HG02623 (cell line): Measurements from ENCODE around the gene NUP205.
"Not testable (repeated sequence)": the region's sequence is repeated elsewhere in the genome, so short reads cannot be mapped to it uniquely, and the experiment has no call there.

Experiments
- ATAC-seq: cut with Tn5 transposase; IDR thresholded peaks from one replicate; pipeline ENCODE4 v1.9.1; 2021; ENCODE audit warnings: moderate library complexity; ENCODE audit not compliant: unreplicated experiment

Gene NUP205

DNA sequence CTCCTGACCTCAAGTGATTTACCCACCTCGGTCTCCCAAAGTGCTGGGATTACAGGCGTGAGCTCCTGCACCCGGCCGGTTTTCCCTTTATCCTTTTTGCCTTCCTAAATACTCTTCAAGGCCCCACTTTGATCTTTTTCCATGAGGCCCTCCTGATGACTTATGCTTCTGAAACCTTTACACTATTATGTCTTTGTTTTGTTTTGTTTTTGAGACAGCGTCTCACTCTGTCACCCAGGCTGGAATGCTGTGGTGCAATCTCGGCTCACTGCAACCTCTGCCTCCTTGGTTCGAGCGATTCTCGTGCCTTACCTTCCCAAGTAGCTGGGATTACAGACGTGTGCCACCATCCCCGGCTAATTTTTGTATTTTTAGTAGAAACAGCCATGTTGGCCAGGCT is 108.4 kb downstream of the NUP205 start:
- no peak for ATAC-seq

DNA sequence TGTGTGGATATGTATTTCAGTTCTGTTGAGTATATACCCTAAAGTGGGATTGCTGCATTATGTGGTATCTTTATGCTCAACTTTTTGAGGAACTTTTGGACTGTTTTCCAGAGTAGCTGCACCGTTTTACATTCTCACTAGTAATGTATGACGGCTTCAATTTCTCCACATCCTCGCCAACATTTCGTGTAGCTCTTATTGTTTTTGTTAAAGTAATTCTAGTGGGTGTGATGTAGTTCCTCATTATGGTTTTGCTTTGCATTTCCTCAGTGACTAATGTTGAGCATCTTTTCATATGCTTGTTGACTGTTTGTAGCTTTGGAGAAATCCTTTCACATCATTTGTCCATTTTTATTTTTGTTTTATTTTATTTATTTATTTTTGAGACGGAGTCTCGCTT is 109.1 kb downstream of the NUP205 start:
- no peak for ATAC-seq

DNA sequence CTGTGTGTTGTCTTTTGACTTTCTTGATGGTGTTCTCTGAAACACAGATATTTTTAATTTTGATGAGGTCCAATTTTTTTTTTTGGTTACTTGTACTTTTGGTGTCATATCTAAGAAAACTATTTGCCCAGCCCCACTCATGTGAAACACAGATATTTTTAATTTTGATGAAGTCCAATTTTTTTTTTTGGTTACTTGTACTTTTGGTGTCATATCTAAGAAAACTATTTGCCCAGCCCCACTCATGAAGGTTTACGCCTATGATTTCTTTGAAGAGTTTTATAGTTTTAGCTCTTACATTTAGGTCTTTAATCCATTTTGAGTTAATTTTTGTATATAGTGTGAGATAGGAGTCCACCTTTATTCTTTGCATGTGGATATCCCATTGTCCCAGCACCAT is 109.9 kb downstream of the NUP205 start:
- not testable (repeated sequence) for ATAC-seq

DNA sequence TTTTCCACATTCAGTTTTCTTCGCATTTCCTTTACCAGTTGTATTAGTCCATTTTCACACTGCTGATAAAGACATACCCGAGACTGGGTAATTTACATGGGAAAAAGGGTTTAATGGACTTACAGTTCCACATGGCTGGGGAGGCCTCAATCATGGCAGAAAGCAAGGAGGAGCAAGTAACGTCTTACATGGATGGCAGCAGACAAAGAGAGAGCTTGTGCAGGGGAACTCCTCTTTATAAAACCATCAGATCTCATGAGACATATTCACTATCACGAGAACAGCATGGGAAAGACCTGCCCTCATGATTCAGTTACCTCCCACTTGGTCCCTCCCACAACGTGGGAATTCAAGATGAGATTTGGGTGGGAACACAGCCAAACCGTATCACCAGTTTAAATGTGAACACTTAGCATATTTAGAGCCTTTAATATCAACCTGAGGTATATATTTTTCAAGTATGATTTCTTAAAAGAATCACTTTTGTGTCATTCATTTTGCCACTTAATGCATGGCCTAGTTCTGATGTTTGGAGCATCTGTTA is 111.2 kb downstream of the NUP205 start:
- ATAC-seq = not testable (repeated sequence)

DNA sequence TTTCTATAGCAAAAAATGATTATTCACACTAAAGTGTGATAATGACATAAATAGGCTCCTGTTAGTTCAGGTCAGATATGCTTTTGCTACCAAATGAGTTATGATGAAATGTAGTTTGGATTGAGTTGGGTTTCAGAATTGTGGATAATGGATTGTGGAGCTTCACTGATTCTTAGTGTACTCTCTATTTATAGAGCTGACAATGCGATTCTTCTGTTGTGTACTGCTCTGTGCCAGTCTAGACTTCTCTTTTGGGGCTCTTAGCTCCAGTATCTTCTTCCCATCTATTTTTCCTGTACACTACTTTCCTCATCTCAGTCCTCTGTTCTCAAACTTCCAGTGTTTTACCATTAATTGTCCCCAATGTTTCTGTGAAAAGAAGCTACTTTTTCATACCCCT is 112.1 kb downstream of the NUP205 start:
- ATAC-seq = no peak

DNA sequence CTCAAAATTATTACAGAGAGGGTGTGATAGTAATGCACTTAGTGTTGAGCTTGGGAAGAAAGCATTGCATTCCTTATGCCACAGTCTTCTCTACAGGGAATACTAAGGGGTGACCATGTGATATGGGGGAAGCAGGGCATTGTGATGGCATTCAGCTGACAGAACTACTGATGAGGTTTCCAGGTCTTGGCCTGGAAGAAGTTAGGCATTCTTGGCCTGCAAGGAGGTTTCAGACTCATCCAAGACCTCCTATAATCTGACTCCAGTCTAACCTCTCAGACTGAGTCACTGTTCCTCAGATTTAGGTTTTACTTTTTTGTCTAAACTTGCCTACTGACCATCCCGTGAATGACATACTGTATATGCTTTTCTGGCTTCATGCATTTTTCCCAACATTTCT is 112.5 kb downstream of the NUP205 start:
- ATAC-seq = no peak

DNA sequence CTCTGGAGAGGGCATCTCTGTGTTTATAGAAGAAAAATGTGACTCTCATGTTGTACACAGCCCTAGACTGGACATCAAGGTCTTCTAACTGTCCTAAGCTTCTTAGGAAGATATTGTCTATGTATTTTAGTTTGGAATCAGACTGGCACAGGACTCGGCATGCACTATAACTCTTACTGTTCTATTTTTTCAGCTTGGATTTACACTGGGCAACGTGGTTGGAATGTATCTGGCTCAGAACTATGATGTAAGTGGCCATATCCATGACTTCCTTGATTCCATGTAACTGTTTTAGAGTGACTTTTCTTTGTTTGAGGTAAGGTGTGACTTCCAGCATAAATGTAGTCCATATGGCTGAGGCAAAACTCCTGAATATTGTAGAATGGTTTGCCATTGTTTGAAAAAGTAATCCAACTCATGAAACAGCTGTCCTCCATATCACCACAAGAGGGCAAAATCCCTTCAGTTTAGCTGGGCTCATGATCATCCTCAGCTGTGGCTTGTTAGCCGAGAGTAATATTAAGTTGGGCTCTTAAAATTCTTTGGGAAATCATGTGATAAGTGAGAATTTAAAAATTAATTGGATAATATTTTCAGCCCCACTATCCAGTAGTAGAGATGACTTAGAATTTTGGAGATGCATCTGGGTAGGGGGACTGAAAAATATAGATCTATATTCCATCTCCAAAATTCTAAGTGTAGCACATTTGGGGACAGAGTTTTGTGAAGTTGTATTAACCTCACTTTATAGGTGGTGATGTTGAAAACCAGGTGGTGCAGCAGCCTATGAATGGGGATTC is 115.0 kb downstream of the NUP205 start:
- ATAC-seq = peak; percentile 81

DNA sequence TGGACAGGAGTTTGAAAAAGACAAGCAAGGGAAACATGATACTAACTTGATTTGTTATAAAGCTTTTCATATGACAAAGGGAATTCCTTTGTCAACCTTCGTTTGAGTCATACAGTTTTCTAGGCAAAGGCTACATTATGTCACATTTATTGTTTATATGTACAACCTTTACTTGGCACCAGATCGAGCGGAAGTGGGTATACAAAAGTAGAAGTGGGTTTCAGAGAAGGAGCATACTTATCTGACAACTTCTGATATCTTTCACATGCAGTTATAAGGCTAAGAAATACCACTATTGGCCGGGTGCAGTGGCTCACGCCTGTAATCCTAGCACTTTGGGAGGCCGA is 115.6 kb downstream of the NUP205 start:
- ATAC-seq = no peak

DNA sequence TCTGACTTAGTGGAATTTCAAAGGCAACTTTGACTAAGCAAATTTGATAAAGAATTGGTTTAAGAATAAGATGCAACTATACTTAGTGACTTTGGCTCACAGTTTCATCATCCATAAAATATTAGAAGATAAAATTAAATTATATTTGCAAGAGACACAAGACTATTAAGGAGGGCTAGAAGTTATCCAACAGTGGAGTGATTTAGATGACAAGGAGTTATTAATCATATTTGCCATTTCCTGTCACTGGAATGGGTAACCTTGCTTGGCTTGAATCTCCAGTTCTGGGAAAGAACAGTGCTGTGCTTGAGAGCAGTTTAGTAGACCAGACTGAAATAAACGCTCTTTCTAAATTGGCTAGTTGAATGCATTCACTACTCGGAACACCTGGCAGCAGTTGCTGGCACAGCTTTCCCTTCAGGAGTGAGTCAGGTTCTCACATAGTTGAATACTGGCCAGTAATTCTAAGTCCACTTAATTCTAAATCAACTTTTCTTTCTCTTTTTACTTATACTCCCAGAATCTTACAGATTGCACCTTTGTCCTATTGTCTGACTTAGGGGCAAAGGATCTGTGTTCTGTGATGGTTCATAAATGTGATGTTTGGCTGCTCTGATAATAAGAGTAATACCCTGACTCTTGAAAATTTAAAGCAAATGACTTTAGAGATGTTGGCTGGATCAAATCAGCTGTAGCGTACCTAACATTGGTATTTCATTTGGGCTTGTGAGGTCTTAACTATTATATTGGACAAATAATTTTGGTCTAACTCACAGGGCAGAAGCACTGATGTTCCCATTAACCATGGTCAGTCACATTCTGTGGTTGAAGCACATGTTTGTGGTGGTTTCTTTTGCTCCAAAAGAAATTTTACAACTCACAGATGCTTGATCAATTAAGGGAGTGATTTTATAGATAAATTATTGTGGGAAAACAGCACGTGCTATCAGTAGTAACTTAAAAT is 121.2 kb downstream of the NUP205 start:
- no peak for ATAC-seq

DNA sequence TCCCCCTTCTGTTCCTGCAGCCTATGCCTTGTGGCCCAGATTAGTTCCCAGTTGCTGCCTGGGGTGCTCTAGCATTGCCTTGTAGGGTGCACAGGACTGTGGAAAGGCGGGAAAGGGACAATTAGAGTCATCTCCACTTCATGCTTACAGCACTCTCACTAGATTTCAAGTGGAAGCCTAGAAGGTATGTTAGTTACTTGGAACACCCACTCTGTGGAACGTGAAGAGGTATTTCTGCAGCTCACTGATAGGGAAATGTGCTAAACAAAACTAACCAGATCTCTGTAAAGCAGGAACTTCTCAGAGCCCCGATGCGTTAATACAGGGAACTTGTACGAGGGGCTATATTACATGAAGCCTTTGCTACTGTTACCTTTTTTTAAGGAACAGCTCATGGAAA is 124.0 kb downstream of the NUP205 start:
- ATAC-seq = no peak

DNA sequence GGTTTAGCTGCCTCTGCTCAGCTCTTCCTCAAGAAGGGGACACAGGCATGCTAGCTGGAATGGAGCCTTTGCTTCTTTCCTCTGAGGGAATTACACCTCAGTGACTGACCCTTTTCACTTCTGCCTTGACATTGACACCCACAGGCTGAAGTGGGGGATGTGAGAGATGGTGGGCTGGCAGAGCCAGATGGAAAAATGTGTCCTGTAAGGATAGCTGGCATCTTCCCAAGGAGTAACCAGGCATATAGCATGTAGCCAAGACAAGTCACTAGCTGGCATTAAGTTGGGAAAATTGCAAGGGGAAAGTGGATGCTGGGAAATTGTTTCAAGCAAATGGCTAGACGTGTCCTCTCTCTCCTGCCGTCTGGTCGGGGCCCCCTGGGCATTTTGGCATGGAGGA is 124.5 kb downstream of the NUP205 start:
- ATAC-seq = no peak

DNA sequence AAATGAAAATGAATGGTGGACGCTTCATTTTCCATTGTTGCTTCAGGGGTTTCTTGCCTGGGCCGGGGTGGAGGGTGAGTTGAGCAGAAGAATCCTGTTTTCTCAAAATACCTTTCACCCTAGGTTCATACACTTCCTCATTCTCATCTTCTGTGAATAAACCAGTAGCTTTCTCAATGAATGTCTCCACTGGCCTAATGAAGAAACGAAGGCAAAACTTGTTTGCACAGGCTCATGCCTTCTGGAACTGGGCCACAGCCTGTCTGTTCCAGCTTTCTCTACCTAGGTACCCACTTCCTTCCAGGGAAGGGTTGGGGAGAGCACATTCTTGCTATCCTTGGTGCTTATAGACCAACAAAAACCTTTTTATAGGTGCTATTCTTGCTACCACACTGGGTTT is 125.9 kb downstream of the NUP205 start:
- no peak for ATAC-seq

DNA sequence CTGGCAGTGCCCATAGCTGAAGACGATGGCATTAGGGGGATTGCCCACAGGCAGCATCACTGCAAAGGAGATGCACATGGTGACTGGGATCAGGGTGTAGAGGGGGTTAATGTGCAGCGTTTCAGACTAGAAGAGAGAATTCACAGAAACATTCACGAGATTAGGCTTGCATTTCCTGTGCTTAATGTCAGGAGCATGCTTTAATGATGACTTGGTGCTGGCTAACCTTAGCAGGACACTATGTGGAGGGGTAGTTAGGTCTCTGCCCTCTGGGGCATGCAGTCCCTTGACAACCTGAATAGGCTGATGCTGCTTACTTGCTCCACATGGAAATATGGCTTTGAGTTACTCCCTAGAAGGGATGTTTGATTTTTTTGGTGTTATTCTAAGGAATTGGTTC is 126.4 kb downstream of the NUP205 start:
- ATAC-seq = no peak

DNA sequence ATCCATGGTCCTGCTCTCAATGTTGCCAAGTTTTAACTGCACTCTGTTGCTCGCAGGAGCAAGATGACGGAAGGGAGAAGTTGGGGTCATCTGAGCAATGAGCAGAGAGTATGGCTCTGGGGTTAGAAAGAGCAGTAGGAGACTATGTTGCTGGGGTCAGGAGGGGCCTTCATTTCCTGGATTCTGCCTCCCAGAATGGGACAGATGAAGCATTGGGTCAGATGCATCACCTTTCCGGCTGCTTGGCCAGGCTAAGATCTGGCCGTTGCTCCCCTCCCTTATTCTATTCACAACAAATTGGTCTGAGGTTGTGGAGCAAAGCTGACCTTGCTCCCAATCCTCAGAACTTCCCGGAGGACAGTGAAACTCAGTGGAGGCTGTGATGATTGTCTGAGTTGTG is 127.0 kb downstream of the NUP205 start:
- no peak for ATAC-seq

DNA sequence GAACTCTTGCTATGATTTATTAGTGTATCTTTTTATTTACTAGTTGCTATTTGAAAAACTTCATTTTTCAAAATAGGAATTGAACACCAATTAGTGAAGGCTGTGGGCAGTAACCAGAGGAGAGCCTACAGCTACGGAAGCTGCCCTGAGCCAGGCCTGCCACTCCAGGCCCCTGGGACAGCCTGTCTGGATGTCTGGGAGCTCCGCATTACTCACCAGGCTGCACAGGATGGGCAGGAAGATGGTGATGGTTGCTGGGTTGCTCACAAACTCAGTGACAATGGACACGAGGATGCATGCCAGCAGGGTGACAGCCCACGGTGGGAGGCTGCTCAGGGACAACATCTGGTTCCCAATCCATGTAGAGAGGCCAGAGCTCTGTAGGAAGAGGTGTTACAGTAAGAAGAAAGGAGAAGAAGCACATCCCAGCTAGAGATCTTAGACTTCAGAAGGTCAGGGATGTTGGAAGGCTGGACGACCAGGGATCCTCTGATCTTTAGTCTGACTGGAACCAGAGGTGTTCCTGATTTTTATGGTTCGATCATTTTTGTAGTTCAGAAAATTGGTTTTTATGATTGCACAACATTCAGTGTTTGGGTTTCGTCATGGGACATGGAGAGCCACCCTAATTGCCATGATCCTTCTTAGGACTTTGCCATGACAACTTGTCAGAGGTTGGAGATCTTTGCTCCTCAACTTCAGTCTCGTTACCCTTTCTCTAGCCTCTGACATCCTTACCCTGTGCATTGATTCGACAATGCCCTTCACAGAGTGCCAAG is 127.8 kb downstream of the NUP205 start:
- no peak for ATAC-seq

DNA sequence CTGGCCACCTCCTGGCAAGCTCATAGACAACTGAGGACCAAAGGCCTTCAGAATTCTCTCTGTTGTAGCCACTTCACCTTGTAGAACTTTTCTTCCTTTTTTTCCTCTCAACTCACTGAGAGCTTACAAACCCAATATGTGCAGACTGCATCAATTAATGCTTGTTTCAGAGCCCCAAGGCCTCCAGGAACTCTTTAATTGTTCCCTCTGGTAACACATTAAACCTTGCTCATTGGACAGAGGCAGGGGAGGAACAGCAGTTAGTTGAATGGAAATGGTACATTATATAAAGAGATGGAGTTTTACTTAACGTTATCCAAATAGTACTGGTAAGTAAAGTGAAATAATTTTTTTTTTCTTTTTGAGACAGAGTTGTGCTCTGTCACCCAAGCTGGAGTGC is 129.7 kb downstream of the NUP205 start:
- no peak for ATAC-seq

DNA sequence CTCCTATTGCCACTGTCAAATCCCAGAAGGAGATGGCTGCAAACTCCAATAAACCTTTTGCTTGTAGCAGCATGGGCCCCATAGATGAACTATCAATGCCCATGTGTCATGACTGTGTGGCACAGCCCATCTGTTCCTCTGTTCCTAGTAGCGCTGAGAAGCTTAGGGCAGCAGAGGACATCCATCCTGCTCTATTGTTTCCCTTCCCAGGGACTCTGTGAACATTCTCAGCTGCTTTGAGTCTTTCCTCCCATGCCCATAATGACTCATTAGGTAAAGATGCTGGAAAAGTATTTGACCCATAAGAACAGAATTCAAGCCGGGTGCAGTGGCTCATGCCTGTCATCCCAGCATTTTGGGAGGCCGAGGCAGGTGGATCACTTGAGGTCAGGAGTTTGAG is 132.8 kb downstream of the NUP205 start:
- no peak for ATAC-seq

DNA sequence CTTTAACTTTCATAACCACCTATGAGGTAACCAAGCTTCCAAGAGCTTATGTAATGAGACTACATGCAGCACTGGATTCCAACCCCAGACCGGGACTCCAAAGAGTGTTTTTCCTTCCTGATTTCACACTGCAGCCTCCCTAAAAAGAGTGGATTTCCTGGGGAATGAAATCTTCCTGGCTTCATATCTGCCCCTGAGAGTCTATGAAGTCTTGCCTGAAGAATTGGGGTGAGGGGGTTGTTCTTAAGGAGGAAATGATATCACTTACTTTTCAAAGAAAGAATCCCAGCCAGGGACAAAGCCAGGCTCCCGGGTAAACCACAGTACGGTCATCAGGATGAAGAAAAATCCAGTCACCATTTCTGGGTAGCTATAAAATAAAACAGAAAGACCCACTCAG is 134.3 kb downstream of the NUP205 start:
- ATAC-seq = no peak

DNA sequence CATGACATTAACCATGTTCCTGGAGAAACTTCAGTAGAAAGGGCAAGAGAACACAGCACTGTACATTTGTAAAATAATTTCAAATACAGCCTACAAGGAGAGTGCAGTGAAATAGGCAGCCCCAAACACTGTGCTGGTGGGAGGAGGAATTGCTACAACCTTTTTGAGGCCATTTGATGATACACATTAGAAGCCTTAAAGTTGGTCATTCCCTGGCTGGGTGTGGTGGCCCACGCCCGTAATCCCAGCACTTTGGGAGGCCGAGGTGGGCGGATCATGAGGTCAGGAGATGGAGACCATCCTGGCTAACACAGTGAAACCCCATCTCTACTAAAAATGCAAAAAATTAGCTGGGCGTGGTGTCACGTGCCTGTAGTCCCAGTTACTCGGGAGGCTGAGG is 134.9 kb downstream of the NUP205 start:
- ATAC-seq = not testable (repeated sequence)

DNA sequence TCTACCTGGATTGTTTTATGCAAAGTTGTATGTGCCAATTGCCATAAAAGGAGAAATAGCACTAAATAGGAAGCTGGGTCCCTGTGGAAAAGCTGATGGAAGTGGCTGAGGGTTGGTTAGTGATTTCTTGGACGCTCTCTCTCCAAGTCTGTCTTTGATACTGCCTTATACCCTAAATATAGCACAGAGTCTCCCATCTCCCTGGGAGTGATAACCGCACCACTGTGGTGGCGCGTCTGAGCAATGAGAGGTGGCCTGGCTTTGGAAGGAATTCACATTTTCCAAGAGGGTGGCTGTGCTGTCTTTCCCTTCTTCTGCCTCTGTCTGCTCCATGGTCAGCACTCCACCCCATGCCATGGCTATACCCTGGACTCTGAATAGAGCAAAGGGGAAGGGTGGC is 135.8 kb downstream of the NUP205 start:
- no peak for ATAC-seq
